B cell (primary cell): ENCODE results near the gene RAX2.

Experiments
- EZH2 ChIP-seq: IDR thresholded peaks from 2 replicates; pipeline ENCODE4 v1.6.1; 2012; ENCODE audit warnings: borderline replicate concordance, low read depth, mild to moderate bottlenecking, moderate library complexity, low read length; ENCODE audit not compliant: insufficient read depth, poor library complexity, severe bottlenecking
- TF ChIP-seq, protein P1 (sequence below): fragments of 200-600 bp; IDR thresholded peaks from one replicate; pipeline ENCODE4 v1.8.0; 2022; ENCODE audit warnings: antibody characterized with exemption, mild to moderate bottlenecking

- TF ChIP-seq, protein P1, sequence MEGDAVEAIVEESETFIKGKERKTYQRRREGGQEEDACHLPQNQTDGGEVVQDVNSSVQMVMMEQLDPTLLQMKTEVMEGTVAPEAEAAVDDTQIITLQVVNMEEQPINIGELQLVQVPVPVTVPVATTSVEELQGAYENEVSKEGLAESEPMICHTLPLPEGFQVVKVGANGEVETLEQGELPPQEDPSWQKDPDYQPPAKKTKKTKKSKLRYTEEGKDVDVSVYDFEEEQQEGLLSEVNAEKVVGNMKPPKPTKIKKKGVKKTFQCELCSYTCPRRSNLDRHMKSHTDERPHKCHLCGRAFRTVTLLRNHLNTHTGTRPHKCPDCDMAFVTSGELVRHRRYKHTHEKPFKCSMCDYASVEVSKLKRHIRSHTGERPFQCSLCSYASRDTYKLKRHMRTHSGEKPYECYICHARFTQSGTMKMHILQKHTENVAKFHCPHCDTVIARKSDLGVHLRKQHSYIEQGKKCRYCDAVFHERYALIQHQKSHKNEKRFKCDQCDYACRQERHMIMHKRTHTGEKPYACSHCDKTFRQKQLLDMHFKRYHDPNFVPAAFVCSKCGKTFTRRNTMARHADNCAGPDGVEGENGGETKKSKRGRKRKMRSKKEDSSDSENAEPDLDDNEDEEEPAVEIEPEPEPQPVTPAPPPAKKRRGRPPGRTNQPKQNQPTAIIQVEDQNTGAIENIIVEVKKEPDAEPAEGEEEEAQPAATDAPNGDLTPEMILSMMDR: no peak
- TF ChIP-seq EZH2: no peak
Measured at GRCh38 chr19:3765121-3765520, 6.9 kb downstream of the RAX2 start.
